ENCODE measurements around the gene PPP1R1C.

DNA sequence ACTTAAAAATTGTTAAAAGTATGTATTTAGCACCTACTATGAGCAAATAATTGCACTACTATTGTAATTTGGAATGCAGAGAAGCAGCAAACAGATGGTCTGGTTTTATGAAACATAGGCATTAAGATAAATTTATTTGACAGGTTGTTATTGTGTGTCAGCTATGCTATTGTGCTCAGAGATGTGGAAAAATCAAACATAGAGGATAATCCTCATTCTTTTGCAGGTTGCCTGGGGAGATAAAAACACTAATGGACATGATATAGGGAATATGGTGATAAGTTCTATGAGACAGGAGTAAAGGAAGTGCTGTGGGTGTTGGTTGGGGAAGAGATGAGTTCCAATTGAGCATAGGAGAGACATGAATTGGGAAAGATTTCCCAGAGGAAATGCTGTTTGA lies 71.3 kb downstream of the PPP1R1C start:
- TF ChIP-seq, protein P1, sequence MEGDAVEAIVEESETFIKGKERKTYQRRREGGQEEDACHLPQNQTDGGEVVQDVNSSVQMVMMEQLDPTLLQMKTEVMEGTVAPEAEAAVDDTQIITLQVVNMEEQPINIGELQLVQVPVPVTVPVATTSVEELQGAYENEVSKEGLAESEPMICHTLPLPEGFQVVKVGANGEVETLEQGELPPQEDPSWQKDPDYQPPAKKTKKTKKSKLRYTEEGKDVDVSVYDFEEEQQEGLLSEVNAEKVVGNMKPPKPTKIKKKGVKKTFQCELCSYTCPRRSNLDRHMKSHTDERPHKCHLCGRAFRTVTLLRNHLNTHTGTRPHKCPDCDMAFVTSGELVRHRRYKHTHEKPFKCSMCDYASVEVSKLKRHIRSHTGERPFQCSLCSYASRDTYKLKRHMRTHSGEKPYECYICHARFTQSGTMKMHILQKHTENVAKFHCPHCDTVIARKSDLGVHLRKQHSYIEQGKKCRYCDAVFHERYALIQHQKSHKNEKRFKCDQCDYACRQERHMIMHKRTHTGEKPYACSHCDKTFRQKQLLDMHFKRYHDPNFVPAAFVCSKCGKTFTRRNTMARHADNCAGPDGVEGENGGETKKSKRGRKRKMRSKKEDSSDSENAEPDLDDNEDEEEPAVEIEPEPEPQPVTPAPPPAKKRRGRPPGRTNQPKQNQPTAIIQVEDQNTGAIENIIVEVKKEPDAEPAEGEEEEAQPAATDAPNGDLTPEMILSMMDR (IDR thresholded peaks at IDR 0.05) = no peak
- no peak for TF ChIP-seq EP300 (IDR thresholded peaks at IDR 0.05)
